ENCODE measurements around the gene UCKL1.

Gene UCKL1

GRCh38 chr20:63980806-63981728, 24.9 kb upstream of the UCKL1 start, which contains the start of gene PRPF6:
PRPF6 (plus strand) TSS chr20:63981132; CDS start chr20:63981246, 114 bp downstream.
- H3K4me3 ChIP-seq (ENCODE audit: control insufficient read depth, low read depth, low read length): peak within 1 kb of the TSS; percentile 88
- DNase-seq (ENCODE audit: low read depth): peak; percentile 63
- TF ChIP-seq, protein P1, sequence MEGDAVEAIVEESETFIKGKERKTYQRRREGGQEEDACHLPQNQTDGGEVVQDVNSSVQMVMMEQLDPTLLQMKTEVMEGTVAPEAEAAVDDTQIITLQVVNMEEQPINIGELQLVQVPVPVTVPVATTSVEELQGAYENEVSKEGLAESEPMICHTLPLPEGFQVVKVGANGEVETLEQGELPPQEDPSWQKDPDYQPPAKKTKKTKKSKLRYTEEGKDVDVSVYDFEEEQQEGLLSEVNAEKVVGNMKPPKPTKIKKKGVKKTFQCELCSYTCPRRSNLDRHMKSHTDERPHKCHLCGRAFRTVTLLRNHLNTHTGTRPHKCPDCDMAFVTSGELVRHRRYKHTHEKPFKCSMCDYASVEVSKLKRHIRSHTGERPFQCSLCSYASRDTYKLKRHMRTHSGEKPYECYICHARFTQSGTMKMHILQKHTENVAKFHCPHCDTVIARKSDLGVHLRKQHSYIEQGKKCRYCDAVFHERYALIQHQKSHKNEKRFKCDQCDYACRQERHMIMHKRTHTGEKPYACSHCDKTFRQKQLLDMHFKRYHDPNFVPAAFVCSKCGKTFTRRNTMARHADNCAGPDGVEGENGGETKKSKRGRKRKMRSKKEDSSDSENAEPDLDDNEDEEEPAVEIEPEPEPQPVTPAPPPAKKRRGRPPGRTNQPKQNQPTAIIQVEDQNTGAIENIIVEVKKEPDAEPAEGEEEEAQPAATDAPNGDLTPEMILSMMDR (IDR thresholded peaks at IDR 0.05; ENCODE audit: control insufficient read depth, insufficient read depth, low read depth, low read length, missing control alignments): peak; percentile 92

DNA sequence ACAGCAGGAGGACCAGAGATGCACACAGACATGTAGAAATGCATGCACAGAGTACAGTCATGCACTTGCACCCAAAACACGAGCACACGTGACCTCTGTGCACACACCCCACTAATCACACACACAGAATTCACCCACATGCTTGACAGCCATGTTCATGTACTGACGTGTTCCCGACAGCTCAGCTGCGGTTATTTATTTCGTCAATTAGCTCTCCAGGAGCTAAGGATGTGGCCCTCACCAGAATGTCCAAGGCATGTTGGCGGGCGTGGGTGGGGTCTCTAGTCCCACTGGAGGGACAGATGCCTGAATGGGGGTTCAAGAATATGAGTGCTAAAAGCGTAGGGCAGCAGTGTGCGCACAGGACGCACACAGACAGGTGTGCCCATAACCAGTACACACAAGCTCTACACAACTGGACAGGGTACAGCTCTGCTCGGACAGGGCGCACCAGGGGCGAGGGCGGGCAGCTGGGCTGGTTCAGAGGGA, 24.1 kb upstream of the UCKL1 start:
- no peak for DNase-seq (ENCODE audit: low read depth)
- TF ChIP-seq, protein P1 (IDR thresholded peaks at IDR 0.05; ENCODE audit: control insufficient read depth, insufficient read depth, low read depth, low read length, missing control alignments): no peak
- H3K4me3 ChIP-seq (ENCODE audit: control insufficient read depth, low read depth, low read length): peak overlapping the region; percentile 88

- no peak for DNase-seq (ENCODE audit: low read depth)
- TF ChIP-seq, protein P1 (IDR thresholded peaks at IDR 0.05; ENCODE audit: control insufficient read depth, insufficient read depth, low read depth, low read length, missing control alignments): no peak
- H3K4me3 ChIP-seq (ENCODE audit: control insufficient read depth, low read depth, low read length): peak within 1 kb of the TSS; percentile 40
These were observed 23.5 kb upstream of the UCKL1 start, which contains the start of gene SAMD10 for GRCh38 chr20:63979557-63980316. SAMD10 (minus strand) TSS chr20:63979642; CDS start chr20:63979467, 175 bp downstream.

- peak overlapping the region; percentile 40 for H3K4me3 ChIP-seq (ENCODE audit: control insufficient read depth, low read depth, low read length)
- TF ChIP-seq, protein P1 (IDR thresholded peaks at IDR 0.05; ENCODE audit: control insufficient read depth, insufficient read depth, low read depth, low read length, missing control alignments): no peak
- DNase-seq (ENCODE audit: low read depth): no peak
These were observed 23.0 kb upstream of the UCKL1 start for GRCh38 chr20:63979229-63979556.

GRCh38 chr20:63978319-63979228, 22.4 kb upstream of the UCKL1 start:
- no peak for DNase-seq (ENCODE audit: low read depth)
- TF ChIP-seq, protein P1 (IDR thresholded peaks at IDR 0.05; ENCODE audit: control insufficient read depth, insufficient read depth, low read depth, low read length, missing control alignments): no peak
- peak overlapping the region; percentile 40 for H3K4me3 ChIP-seq (ENCODE audit: control insufficient read depth, low read depth, low read length)
